Right ventricle myocardium superior (tissue), 1 donor: Measurements from ENCODE around the gene COL25A1. TPM values are rescaled to one million over a fixed set of nuclear protein-coding genes. Genes with fewer than 3 reads are reported as not detected.
"Not testable (repeated sequence)": the region's sequence is repeated elsewhere in the genome, so short reads cannot be mapped to it uniquely, and the experiment has no call there.

Experiments
- ATAC-seq: fragments of 200-7000 bp; cut with Tn5 transposase; one replicate; pipeline ENCODE4 v1.9.1; 2020; ENCODE audit warnings: mild to moderate bottlenecking; ENCODE audit not compliant: poor library complexity
- DNase-seq: peaks from one replicate; pipeline ENCODE4 v3.0.0-alpha.2; 2020
- intact Hi-C: fragments of 100-400 bp; cut with DNase I; formaldehyde crosslinking; loops from one replicate; pipeline ENCODE4 v1.11.2; 2022
- total RNA-seq: library from RNA; stranded (reverse); fragmentation: NEBNext Ultra II Directional; extraction: Animal tissue kit (Norgen Biotek cat#: 25700); gene quantifications from one replicate; pipeline ENCODE4 v1.2.1, GENCODE V29; 2021
- donor health status: DM: no; HTN: yes; CAD: no; lungs with severe emphysema.

Gene COL25A1
- total RNA-seq, 1 donor from 2014 or later, result 0.24 TPM

- intact Hi-C loops, result no loop called here
- no peak for ATAC-seq
- no peak for DNase-seq
These were observed 260.7 kb downstream of the COL25A1 start for GRCh38 chr4:109041463-109042360.

GRCh38 chr4:109040441-109040840 lies 262.0 kb downstream of the COL25A1 start:
- no peak for ATAC-seq
- intact Hi-C loops, result no loop called here
- DNase-seq, result no peak

GRCh38 chr4:109037026-109037425 lies 265.4 kb downstream of the COL25A1 start:
- ATAC-seq (no peak), DNase-seq (no peak)
- intact Hi-C loops, result no loop called here

- DNase-seq, result no peak
- intact Hi-C loops, result no loop called here
- ATAC-seq, result no peak
These were observed 268.5 kb downstream of the COL25A1 start for GRCh38 chr4:109033993-109034392.

- intact Hi-C loops, result no loop called here
- no peak for DNase-seq
- no peak for ATAC-seq
These were observed 269.8 kb downstream of the COL25A1 start for GRCh38 chr4:109032671-109033070.

- DNase-seq (no peak), ATAC-seq (no peak)
- intact Hi-C loops, result no loop called here
These were observed 272.5 kb downstream of the COL25A1 start for GRCh38 chr4:109029987-109030386.

GRCh38 chr4:109027016-109027500 lies 275.4 kb downstream of the COL25A1 start:
- intact Hi-C loops, result no loop called here
- DNase-seq (no peak), ATAC-seq (no peak)

- intact Hi-C loops, result no loop called here
- ATAC-seq (no peak), DNase-seq (no peak)
These were observed 275.9 kb downstream of the COL25A1 start for GRCh38 chr4:109026588-109026987.

GRCh38 chr4:109025471-109026076 lies 276.9 kb downstream of the COL25A1 start:
- DNase-seq (no peak), ATAC-seq (no peak)
- intact Hi-C loops, result no loop called here

- ATAC-seq (no peak), DNase-seq (no peak)
- intact Hi-C loops, result no loop called here
These were observed 279.5 kb downstream of the COL25A1 start for GRCh38 chr4:109022961-109023360.

GRCh38 chr4:109021630-109022029 lies 280.8 kb downstream of the COL25A1 start:
- DNase-seq, intact Hi-C loops, ATAC-seq: not testable (repeated sequence)

- intact Hi-C loops, result no loop called here
- ATAC-seq, result no peak
- DNase-seq, result no peak
These were observed 281.6 kb downstream of the COL25A1 start for GRCh38 chr4:109020861-109021260.

- no peak for ATAC-seq
- intact Hi-C loops, result no loop called here
- no peak for DNase-seq
These were observed 286.3 kb downstream of the COL25A1 start for GRCh38 chr4:109016200-109016599.

GRCh38 chr4:109015413-109015810 lies 287.0 kb downstream of the COL25A1 start:
- intact Hi-C loops, result no loop called here
- ATAC-seq, result no peak

GRCh38 chr4:109014593-109015412 lies 287.7 kb downstream of the COL25A1 start:
- intact Hi-C loops, result no loop called here
- ATAC-seq (no peak), DNase-seq (no peak)

More at GRCh38 chr4:109015413-109015810, 287.0 kb downstream of the COL25A1 start:
- DNase-seq, result no peak

- DNase-seq, result no peak
- no peak for ATAC-seq
- intact Hi-C loops, result no loop called here
These were observed 290.1 kb downstream of the COL25A1 start for GRCh38 chr4:109012286-109012880.

- ATAC-seq (no peak), DNase-seq (no peak)
- intact Hi-C loops, result no loop called here
These were observed 291.0 kb downstream of the COL25A1 start for GRCh38 chr4:109011241-109012026.

GRCh38 chr4:109010521-109010920 lies 291.9 kb downstream of the COL25A1 start:
- intact Hi-C loops, result no loop called here
- DNase-seq (no peak), ATAC-seq (no peak)
